Prostate gland (tissue), 2 donors: Measurements from ENCODE around the gene ITGB2. TPM values are rescaled to one million over a fixed set of nuclear protein-coding genes. Genes with fewer than 3 reads are reported as not detected.

Experiments used
- DNase-seq: peaks from one replicate; pipeline ENCODE4 v3.0.0-alpha.2; 2019; ENCODE audit warnings: low spot score
- H3K27ac ChIP-seq, 2 donors: fragments of 200-600 bp; sonication (generic); 2 replicates each; pipeline ENCODE4 v1.5.1; 2017 to 2019
- H3K27me3 ChIP-seq: fragments of 200-600 bp; sonication (generic); replicated peaks from 2 replicates; pipeline ENCODE4 v1.5.1; 2019; ENCODE audit not compliant: insufficient read depth
- H3K36me3 ChIP-seq, 2 donors: fragments of 200-600 bp; sonication (generic); 1 replicate in 1 of 2; 2 replicates in 1 of 2; pipeline versions ENCODE4 v1.5.1 to v1.8.1; 2017 to 2019
- H3K4me1 ChIP-seq: fragments of 200-600 bp; sonication (generic); replicated peaks from 2 replicates; pipeline ENCODE4 v1.5.1; 2019
- H3K4me3 ChIP-seq, 2 donors: fragments of 200-600 bp; sonication (generic); 2 replicates each; pipeline ENCODE4 v1.5.1; 2017 to 2019
- H3K9me3 ChIP-seq: fragments of 200-600 bp; sonication (generic); 2 replicates; pipeline ENCODE4 v1.5.1; 2017
- POLR2A ChIP-seq: fragments of 450-650 bp; IDR thresholded peaks from one replicate; pipeline ENCODE4 v1.6.1; 2016; ENCODE audit warnings: antibody characterized with exemption, mild to moderate bottlenecking
- POLR2AphosphoS5 ChIP-seq: sonication (generic); formaldehyde crosslinking; IDR thresholded peaks from one replicate; pipeline ENCODE4 v1.6.1; 2017; ENCODE audit warnings: antibody characterized with exemption
- WGBS: methylation state at CpG from one replicate; pipeline ENCODE4 v1.1.5; 2018; 5-methylcytosine and 5-hydroxymethylcytosine counted together
- intact Hi-C: fragments of 100-400 bp; cut with DNase I; formaldehyde crosslinking; loops from one replicate; pipeline ENCODE4 v1.14.2; 2022
- total RNA-seq, 2 donors: library from RNA; depleted of rRNA; stranded (reverse); fragments of >200 nt; gene quantifications; one replicate each; pipeline ENCODE4 v1.1.0, GENCODE V29; 2016
- TF ChIP-seq, protein P1 (sequence below), 4 experiments: fragments of 200-600 bp in 2 of 4; fragments of 450-650 bp in 2 of 4; sonication (generic) in 2 of 4; IDR thresholded peaks; 1 replicate in 3 of 4; 2 replicates in 1 of 4; pipeline ENCODE4 v1.5.1; 2016 to 2019; ENCODE audit warnings: antibody characterized with exemption in 4 of 4, mild to moderate bottlenecking in 2 of 4, moderate library complexity in 2 of 4

The ITGB2 gene
- total RNA-seq, 2 donors from 2014 or later: 23.1 to 56.1 TPM

DNA sequence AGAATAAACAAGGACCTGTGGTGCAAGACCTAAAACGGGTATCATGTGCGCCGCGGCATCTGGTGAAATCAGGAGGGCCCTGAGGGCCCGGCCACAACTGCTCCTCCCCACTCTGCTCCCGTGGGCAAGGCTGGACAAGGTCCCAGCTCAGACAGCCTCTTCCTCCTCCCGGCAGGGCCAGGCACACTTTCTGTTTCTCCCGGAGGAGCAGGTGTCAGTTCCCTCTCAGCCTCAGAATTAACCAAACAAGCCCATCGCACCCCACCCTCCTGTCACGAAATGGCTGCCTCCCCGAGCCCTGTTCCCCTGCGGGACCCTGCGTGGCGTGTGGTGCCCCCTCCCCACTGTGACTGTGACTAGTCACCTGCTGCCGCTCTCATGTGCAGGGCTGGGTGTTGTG lies 62.4 kb downstream of the ITGB2 start:
- Histone ChIP-seq H3K27me3 (no peaks in the 10 kb centered on the region), H3K4me3 (no peak overlapping the region), H3K4me1 (no peaks in the 10 kb centered on the region), H3K27ac (no peak overlapping the region), H3K9me3 (no peaks in the 10 kb centered on the region), H3K36me3 (peaks cover 0 to 25% of the 10 kb centered on the region in 2 donors)
- TF ChIP-seq POLR2A (no peak), POLR2AphosphoS5 (no peak)
- TF ChIP-seq, protein P1, sequence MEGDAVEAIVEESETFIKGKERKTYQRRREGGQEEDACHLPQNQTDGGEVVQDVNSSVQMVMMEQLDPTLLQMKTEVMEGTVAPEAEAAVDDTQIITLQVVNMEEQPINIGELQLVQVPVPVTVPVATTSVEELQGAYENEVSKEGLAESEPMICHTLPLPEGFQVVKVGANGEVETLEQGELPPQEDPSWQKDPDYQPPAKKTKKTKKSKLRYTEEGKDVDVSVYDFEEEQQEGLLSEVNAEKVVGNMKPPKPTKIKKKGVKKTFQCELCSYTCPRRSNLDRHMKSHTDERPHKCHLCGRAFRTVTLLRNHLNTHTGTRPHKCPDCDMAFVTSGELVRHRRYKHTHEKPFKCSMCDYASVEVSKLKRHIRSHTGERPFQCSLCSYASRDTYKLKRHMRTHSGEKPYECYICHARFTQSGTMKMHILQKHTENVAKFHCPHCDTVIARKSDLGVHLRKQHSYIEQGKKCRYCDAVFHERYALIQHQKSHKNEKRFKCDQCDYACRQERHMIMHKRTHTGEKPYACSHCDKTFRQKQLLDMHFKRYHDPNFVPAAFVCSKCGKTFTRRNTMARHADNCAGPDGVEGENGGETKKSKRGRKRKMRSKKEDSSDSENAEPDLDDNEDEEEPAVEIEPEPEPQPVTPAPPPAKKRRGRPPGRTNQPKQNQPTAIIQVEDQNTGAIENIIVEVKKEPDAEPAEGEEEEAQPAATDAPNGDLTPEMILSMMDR (IDR thresholded peaks at IDR 0.05): no peak
- intact Hi-C loops: no loop called here
- 78% methylated on average over 15 of the region's 15 CpGs for WGBS
- no peak for DNase-seq

DNA sequence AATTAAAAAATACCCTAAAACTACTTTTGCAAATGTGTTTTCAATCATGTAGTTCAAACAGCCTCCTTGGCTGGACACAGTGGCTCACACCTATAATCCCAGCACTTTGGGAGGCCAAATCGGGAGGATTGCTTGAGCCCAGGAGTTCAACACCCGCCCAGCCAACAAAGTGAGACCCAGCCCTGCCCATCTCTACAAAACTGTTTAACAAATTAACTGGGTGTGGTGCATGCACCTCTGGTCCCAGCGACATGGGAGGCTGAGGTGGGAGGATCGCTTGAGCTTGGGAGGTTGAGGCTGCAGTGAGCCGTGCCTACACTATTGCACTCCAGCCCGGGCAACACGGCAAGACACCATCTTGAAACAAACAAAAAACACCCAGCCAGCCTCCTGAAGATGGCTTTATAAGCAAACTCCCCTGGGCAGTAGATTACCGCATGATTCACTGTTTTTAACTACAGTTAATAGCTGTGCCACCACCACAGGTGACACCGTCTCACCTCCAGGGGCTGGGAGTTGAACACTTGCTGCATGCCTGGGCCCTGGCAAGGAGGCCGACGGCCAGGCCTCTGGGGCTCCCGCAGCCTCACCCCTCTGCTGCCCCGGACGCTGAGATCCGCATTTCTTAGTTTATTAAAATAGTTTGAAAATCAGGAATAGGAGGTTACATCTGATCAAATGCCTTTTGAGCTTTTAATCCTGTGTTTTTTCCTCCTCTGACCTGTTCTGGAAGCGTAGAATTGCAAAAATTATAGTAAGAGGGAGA lies 63.4 kb downstream of the ITGB2 start:
- H3K27ac ChIP-seq: no peak overlapping the region
- intact Hi-C loops: no loop called here
- no peak for DNase-seq
- no peaks in the 10 kb centered on the region for H3K27me3 ChIP-seq
- peaks cover 0 to 25% of the 10 kb centered on the region in 2 donors for H3K36me3 ChIP-seq
- WGBS: 87% methylated on average over 15 of the region's 16 CpGs
- TF ChIP-seq POLR2A (no peak), POLR2AphosphoS5 (no peak)
- TF ChIP-seq, protein P1 (IDR thresholded peaks at IDR 0.05): no peak
- no peaks in the 10 kb centered on the region for H3K9me3 ChIP-seq
- H3K4me3 ChIP-seq: no peak overlapping the region
- H3K4me1 ChIP-seq: no peaks in the 10 kb centered on the region

DNA sequence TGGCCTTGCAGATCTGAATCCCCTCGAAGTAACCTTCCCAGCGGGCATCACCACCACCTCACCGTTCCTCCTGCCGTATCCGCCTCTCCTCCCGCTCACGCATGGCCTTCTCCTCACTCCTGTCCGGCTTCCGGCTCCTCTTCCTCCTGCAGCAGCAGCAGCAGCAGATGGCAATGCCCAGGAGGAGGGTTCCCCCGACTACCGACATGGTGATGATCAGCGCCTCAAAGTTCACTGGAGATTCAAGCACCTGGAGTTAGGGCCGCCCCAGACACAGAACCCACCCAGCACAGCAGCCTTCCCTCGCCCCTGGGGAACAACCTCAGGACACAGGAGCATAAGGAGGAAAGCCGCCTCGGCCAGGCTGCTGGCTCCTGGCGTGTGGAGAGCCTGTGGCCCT lies 64.6 kb downstream of the ITGB2 start:
- 94% methylated on average over 17 of the region's 17 CpGs for WGBS
- Histone ChIP-seq H3K4me3 (no peak overlapping the region), H3K36me3 (peaks cover 0 to 25% of the 10 kb centered on the region in 2 donors), H3K4me1 (no peaks in the 10 kb centered on the region), H3K9me3 (no peaks in the 10 kb centered on the region), H3K27ac (no peak overlapping the region), H3K27me3 (no peaks in the 10 kb centered on the region)
- no peak for TF ChIP-seq POLR2A
- TF ChIP-seq POLR2AphosphoS5: no peak
- TF ChIP-seq, protein P1 (IDR thresholded peaks at IDR 0.05): no peak
- no peak for DNase-seq
- intact Hi-C loops: no loop called here

DNA sequence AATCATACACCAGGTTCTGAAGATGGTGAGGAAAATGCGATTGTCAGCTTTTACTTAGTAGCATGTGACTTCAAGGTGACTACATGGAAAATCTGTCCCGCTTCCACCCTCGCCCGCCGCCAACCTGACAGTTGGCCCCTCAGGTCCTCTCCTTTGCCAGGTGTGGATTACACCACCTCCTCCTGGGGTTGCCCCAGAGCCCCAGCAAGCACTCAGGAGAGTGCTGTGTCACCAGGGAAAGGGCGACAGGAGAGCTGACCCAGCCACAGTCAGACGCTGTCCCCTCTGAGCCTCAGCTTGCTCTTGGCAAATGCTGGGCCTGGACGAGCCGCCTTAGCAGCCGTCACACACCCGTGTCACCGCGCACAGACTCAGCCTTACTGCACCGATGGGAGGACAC lies 65.1 kb downstream of the ITGB2 start:
- TF ChIP-seq, protein P1 (IDR thresholded peaks at IDR 0.05): no peak
- 93% methylated on average over 14 of the region's 14 CpGs for WGBS
- H3K36me3 ChIP-seq: peaks cover 0 to 30% of the 10 kb centered on the region in 2 donors
- H3K4me1 ChIP-seq: no peaks in the 10 kb centered on the region
- no peak overlapping the region for H3K27ac ChIP-seq
- DNase-seq: no peak
- H3K27me3 ChIP-seq: no peaks in the 10 kb centered on the region
- intact Hi-C loops: no loop called here
- no peak overlapping the region for H3K4me3 ChIP-seq
- H3K9me3 ChIP-seq: no peaks in the 10 kb centered on the region
